Measurements from ENCODE around the gene NDUFV1.

The NDUFV1 gene

DNA sequence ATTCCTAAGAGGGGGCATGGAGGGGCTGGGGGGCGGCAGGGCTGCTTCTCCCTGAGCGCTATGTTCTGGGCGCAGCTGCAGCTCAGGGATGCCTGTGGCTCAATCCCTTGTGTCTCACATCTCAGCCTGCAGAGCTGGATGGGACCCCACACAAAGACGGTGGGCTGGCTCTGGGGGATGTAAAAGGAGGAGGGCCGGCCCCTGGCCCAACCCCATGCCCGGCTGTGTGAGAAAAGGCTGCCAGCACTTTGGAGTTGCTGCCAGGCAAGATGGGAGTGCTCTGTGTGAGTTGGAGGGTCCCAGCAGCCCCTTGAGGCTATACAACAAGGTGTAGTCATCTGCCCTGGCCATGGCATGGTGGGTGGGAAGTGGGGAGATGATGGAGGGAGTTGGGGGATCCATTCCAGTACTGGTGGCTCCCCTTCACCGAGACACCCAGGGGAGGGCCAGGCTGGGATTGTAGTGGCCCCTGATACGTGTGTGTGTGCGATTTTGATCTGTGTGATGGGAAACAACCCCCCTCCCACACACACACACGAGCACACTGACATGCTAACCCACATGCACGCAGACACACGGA lies 34.1 kb downstream of the NDUFV1 start:
- no peak for DNase-seq

DNA sequence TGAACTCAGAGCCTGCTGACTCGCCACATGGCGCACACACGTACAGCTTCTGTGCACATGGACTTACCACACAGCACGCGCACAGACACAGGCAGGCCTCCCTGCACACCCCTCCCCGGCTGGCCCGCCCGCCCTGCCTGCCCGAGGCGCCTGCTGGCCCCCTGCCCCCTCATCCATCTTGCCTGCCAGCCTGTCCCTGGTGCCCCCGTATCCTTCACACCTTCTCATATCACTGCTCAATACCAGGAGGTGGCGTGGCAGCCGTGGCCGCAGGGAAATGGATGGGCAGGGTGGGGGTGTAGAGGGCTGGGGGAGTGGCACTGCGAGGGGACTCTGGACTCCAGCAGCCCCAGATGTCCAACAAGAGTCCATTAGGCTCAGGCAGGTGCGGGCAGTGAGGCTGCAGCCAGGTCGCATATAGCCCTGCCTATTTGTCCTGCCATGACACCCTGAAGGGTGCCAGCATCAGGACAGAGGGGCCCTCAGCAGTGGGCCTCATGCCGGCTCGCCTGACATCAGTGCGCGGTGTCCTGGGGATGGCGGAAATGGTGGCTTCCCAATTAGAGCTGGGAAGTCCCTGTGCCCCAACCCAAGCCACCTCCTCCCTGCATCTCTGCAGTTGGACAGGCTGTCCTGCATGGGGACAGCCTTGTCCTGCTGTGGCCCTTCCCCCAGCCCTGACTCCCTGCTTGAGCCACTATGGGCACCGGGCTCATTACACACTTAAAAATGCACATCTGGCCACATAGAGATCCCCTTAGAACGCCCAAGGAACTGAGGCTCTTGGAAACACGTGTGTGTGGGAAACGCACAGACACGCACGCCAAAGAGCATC lies 34.8 kb downstream of the NDUFV1 start:
- DNase-seq: peak; percentile 15

DNA sequence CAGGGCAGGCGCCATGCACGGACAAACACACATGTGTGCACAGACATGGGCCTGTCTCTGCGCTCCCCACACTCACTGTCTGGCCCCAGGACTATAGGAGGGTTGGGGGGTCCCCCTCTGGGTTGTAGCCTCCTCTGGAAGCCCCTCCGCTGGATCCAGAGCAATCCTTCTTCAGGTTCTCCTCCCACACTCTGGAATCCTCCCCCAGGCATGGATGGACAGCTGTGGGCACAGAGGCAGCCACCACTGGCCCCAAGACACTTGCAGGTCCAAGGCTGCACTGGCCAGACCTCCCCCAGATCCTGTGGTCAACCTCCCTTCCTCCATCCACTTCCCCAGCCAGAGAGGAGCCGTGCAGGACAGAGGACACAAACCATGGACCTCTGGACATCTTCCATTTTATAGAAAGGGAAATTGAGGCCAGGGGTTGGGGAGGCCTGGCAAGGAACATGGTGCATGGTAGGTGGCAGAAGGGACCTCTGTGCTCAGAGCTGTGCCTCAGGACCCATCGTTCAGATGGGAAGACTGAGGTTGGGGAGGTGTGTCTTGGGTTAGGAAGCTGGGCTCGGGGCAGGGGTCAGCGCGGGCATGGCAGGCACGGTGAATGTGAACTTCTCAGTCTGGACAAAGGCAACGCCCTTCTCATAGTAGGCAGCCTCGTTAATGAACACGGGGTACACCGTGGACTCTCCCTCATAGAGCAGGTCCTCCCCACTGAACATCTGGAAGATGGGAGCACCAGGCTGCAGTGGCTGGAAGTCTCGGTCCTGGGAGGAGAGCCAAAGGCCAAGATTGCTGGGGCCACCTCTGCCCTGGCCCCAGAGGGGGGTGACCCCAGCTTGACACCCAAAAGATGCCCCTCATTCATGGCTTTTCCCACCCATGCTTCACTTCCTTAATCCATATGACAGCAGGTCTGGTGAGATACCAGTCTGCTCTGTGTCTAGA lies 35.7 kb downstream of the NDUFV1 start:
- DNase-seq: no peak

DNA sequence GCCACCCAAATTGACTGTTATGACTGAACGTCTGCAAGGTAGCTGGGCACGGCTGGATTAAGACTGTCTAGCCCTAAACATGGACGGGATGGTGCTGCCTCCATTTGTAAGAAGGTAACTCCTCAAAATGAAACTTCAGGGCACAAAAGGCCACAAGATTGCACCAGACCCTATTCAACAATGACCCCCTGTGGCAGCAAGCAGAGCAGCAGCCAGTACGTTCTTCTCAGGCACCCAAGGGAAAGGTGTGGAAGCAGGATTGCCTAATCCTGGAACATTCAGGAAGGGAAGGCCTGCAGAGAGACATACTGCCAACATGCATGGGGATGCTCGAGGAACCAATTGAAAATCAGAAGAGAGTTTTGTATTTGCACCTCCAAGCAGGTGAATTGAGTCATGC lies 37.3 kb downstream of the NDUFV1 start:
- DNase-seq: peak; percentile 5

DNA sequence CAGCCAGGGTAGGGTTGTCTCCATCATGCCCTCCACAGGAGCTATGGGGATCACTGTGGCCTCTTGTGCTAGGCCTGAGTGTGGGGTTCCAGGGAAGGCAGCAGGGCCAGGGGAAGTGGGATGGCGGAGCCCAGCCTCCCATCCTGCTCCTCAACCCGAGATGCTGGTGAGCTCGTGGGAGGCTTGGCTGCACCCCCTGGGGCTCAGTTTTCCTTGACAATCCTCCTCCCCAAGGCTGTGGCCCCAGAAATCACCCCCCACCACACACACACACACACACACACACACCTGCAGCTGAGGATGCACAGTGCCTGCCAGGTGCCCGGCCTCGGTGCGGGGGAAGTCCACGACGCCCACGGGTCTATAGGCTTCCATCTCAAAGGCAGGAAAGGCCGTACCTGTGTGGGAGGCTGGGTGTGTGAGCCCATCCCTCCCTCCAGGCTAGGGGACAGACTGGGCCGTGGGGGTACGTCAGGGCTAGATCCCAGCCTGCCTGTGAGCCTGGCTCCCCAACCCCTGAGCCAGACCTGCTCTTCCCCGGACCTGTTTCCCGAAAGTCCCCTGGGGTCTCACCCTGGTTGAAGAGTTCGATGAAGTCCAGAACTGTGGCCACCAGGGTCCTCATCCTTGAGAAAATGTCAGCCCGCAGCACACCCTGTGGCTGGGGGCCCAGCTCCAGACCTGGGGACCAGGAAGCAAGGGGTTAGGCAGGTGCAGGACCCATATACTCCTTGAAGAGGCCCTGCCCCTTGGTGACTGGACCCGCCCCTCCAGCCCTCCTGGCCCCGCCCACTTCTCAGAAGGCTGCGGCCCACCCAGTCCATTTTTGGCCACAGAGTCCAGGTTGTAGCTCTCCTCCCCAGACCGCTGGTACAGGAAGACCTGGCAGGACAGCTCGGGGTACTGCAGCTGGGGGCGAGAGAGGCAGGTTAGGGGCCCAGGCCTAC lies 38.0 kb downstream of the NDUFV1 start:
- peak; percentile 14 for DNase-seq

DNA sequence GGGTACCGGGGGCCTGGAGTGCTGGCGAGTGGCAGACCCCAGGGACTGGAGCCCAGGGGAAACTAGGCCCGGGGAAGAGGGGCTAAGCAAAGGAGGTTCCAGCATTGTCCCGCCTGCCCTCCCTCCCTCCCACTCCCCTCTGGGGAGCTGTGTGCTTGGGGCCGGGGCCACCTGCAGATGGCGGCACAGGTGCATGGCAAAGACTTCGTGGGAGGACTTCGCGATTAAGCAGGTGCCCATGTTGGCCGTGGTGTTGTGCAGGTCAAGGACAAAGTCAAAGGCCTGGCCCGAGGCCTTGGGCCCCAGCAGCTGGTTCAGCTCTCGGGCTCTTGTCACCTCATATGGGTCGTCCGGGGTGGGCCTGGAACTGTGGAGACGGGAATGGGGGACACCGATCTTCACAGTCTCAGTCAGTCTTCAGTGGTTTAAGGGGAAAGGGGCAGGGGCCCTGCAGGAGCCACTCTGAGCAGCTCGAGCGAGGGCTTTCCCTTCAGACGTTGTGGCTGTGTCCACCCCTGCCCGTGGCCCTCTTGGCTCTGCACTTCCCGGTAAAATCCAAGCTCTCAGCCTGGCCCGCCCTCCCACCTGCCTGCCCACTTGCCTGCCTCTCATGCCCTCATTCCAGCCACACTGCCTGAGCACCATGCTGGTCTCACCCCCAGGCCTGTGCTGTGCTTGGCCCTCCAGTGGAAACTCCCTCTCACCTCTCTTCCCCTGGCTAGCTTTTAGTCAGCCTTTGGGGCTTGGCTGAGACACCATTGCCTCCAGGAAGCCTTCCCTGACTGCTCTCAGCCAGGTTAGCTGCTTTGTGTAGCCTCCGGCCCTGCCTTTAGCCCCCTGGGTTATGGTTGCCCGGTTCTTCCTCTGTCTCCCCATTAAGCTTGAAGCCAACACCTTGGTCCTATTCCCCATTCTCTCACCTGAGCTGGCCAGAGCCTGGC lies 39.1 kb downstream of the NDUFV1 start:
- DNase-seq: no peak

DNA sequence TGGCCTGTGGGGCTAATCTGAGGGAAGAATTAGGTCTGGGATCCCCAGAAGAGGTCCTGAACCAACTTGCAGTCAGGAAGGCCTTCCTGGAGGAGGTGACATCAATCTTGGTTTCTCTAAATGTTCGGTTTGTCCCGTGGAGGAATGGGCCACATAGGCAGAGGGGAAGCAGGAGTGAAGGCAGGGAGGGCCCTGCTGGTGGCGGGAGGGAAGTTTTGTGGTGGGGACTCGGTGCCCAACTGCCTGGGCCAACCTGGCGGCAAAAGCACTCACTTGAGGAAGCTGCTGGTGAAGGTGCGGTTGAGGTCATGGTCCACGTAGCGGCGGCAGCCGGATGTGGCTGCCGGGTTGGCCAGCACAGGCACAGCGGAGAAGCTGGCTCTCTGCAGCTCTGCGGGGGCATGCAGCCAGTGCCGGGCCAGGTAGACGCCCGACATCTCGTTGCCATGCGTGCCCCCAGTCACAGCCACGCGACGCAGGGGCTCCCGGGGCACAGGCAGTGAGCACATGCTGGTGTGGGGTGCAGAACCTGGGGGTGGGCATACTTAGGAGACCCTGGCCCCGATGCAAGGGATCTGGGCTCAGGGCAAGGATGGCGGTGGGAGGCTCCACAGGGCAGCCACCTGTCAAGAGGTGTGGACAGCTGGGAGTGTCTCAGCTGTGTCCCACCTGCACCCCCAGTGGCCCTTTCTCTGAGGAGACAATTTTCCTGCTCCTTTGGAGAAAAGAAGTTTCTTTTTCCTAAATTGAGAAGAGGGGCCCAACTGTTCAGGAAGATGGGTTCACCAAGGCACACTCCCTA lies 40.0 kb downstream of the NDUFV1 start:
- no peak for DNase-seq

DNA sequence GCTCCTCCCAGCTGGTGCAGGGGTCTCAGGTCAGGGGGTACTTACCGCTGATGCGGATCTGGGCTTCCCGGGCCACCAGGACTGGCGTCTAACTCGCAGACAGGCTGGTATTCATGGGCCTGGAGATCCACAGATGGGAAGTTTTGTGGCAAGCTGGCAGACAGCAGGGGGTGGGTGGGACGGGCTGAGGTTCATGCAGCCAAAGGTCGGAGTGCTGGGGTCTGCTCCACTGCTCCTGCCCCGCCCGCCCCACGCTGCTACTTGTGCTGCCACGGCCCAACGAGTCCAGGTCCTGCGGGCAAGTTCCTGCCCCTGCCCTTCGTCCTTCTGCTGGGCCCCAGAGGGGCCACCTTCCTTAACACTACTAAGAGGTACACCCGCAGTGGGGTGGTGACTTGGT lies 40.7 kb downstream of the NDUFV1 start:
- no peak for DNase-seq

DNA sequence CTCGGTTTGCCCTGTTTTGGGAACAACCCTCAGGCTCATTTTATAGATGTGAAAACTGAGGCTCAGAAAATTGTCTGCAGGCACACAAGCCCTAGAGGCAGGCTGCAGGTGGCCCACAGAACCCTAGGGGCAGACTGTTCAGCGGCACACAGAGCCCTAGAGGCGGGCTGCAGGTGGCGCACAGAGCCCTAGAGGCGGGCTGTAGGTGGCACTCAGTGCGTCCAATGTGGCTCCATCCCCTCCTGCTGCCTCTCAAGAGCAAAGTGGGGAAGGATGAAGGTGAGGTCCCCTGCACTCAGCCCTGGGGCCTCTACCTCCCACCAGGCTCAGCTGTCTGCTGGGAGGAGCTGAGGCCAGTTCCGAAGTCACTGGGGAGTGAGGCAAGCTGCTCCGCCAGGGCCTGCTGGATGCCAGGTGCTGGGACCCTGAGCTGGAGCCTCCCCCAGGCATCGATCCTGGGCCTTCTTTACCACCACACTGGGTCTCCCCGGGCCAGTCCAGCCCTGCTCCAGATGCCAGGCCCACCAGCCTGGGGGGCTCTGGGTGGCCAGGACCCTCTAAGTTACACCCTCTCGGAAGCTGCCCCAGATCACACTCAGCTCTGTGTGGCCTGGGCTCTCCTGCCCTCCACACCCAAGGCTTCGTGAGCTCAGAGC lies 41.5 kb downstream of the NDUFV1 start:
- peak; percentile 12 for DNase-seq

DNA sequence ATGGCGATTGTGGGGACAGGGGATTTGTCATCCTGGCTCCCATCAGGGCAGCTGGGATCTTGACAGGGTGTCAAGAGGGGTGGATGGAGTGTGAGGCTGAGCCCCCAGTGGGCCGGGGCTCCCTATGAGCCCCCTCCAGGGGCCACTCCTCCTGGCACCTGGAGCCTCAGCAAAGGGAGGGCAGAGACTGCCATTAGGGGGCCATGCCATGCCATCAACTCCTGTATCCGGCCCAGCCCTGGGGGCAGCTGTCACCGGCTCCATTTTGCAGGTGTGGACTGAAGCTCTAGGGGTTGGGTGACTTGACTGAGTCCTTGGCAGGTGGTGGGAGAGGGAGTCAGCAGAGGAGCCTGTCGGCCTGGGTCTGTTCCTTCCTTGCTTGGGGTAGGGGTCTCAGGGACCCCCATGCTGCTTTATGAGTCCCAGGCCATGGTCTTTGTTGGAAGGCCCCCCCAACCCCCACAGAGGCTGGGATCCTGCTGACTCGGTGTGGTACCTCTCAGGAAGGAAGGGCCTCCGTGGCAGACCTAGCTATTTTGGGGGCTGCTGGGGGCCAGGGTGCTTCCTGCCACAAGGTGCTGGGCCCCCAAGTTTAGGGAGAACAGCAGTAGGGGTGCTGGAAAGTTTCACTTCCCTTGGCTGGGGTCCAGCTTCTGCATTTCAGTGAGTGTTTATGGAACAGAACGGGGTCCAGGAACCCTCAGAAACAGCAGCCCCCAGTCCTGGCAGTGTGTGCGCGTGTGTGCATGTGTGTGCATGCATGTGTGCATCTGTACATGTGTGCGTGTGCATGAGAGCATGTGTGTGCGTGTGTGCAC lies 42.3 kb downstream of the NDUFV1 start:
- DNase-seq: no peak

DNA sequence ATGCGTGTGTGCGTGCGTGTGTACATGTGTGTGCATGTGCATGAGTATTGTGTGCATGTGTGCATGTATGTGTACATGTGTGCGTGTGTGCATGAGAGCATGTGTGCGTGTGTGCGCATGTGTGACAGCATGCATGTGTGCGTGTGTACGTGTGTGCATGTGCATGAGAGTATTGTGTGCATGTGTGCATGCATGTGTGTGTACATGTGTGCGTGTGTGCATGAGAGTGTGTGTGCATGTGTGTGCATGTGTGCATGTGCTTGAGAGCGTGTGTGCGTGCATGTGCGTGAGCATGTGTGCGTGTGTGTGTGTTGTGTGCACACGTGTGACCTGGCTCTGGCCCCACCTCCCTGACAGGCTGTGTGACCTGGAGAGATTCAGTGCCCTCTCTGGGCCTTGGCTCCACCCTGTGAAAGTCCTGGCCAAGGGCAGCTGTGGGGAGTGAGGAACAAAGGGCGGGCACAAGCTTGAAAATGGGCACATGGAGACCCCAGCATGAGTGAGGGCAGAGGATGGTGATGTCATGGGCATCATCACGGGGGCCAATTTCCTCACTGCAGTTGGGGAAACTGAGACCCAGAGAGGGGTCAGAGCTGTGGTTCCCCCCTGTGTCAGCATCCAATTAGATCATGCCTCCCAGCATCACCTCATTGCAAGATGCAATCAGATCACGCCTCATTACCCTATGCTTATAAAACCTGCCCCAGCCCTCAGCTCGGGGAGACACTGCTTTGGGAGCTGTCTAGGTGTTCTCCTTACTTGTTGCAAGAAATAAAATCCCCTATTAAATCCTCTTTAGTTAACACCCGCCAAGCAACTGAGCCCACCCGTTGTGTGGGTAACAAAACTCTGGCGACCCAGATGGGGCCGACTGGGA lies 43.1 kb downstream of the NDUFV1 start:
- DNase-seq: peak; percentile 16

DNA sequence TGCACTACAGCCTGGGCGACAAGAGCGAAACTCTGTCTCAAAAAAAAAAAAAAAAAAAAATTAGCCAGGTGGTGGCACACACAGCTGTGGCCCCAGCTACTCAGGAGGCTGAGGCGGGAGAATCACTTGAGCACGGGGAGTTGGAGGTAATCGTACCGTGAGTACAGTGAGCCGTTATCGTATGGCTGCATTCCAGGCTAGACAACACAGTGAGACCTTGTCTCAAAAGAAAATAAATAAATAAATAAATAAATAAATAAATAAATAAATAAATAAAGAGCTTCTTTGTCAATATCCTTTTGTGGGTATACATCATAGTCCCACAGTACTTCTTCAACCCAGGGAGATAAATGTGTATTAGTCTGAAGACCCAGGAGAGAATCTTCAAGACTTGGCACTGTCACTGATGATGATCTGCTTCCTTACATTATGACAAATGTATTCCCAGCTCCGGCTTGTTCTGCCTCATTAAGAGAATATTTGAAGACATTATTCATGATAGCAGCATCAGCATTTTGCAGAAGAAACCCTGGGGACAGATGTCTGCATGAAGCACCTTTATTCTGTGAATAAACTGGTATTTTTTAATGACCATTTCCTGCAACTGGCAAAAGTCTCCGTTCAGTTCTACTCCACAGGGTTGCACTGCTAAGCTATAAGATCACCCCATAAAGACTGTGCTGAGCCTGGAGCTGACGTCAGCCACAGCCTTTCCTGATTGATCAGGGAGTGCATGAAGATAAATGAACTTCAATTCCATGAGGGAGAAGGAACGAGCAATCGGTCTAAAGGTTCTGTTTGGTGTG lies 45.4 kb downstream of the NDUFV1 start:
- DNase-seq: no peak

DNA sequence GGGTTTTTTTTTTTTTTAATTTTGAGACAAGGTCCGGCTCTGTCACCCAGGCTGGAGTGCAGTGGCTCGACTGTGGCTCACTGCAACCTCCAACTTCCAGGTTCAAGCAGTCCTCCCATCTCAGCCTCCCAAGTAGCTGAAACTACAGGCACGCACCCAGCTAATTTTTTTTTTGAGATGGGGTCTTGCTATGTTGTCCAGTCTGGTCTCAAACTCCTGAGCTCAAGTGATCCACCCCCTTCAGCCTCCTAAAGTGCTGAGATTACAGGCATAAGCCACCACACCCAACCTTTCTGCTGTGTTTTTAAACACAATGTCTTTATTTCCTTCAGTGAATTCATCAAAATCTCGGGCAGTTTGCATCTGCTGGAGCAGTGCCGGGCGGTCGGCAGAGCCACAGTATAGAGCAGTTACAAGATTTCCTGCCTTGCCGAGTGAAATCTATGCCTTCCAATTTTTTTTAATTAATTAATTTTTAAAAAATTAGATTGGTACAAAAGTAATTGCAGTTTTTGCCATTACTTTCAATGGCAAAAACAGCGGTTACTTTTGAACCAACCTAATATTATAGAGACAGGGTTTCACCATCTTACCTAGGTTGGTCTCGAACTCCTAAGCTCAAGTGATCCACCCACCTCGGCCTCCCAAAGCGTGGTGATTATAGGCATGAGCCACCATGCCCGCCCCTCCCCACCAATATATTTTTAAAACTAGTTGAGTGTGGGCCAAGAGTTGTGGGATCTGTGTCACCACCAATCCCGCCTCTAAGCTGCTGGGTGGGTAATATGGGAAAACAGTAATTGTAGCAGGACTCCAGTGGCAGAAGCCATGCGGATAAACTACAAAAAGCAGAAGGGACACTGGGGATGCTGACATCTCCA lies 46.5 kb downstream of the NDUFV1 start:
- peak; percentile 18 for DNase-seq

DNA sequence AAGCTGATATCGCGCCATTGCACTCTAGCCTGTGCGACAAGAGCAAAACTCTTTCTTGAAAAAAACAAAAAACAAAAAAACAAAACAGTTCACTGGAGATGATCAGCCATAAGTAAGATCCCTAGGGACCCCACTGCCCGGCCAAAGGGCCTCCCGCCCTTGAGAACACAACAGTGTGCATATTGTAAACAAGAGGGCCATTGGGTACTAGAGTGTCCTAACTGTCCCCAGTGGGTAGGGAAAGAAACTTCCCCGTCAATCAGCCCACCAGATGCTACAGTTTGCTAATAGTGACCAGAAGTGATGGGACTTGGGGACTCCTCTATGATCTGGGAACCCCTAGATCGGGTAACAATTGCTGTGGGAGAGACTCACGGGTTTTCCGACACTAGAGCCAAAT lies 47.5 kb downstream of the NDUFV1 start:
- no peak for DNase-seq

DNA sequence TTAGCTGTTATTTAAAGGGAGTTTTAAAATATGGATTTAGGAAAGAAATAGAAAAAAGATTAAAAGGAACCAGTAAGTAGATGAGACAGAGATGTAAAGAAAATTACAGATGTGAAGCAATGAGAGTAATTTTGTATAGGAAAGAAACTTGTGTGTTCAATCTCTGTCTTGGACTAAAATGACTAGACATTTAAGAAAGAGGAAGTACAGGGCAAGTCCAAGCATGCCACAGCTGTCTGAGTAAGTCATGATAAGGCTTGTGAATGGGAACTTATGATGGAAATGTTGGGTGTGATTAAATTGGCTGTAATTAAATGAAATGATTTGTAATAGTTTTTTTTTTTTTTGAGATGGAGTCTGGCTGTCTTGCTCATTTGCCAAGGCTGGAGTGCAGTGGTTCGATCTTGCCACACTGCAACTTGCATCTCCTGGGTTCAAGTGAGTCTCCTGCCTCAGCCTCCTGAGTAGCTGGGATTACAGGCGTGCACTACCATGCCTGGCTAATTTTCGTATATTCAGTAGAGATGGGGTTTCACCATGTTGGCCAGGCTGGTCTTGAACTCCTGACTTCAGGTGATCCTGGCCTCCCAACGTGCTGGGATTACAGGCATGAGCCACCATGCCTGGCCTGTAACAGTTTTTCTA lies 49.7 kb downstream of the NDUFV1 start:
- DNase-seq: no peak
